ENCODE data around the gene HDGFL3.
A peak's percentile ranks its signal among the peaks of the same experiment; 100 is the strongest.
"Not testable (repeated sequence)": the region's sequence is repeated elsewhere in the genome, so short reads cannot be mapped to it uniquely, and the experiment has no call there.

HDGFL3 gene

GRCh38 chr15:83090465-83090864, 117.2 kb downstream of the HDGFL3 start:
- Histone ChIP-seq H3K4me3 (ENCODE audit: low read depth, low read length) (no peak overlapping the region), H3K36me3 (no peaks in the 10 kb centered on the region), H3K27me3 (peaks cover 4% of the 10 kb centered on the region), H3K9me3 (no peaks in the 10 kb centered on the region), H3K4me1 (no peaks in the 10 kb centered on the region)
- no peak for DNase-seq
- no peak for TF ChIP-seq CTCF (IDR thresholded peaks at IDR 0.05; ENCODE audit: low read depth, low read length)

GRCh38 chr15:83088876-83089275, 118.7 kb downstream of the HDGFL3 start:
- Histone ChIP-seq H3K9me3 (no peaks in the 10 kb centered on the region), H3K4me3 (ENCODE audit: low read depth, low read length) (no peak overlapping the region), H3K27me3 (peaks cover 4% of the 10 kb centered on the region), H3K4me1 (no peaks in the 10 kb centered on the region), H3K36me3 (no peaks in the 10 kb centered on the region)
- TF ChIP-seq CTCF (IDR thresholded peaks at IDR 0.05; ENCODE audit: low read depth, low read length) = no peak
- DNase-seq = no peak

- Histone ChIP-seq H3K4me1 (no peaks in the 10 kb centered on the region), H3K9me3 (no peaks in the 10 kb centered on the region), H3K4me3 (ENCODE audit: low read depth, low read length) (no peak overlapping the region), H3K36me3 (no peaks in the 10 kb centered on the region), H3K27me3 (peaks cover 4% of the 10 kb centered on the region)
- DNase-seq = no peak
- TF ChIP-seq CTCF (IDR thresholded peaks at IDR 0.05; ENCODE audit: low read depth, low read length) = no peak
These were observed 120.0 kb downstream of the HDGFL3 start for GRCh38 chr15:83087576-83087975.

- not testable (repeated sequence) for H3K4me3 ChIP-seq (ENCODE audit: low read depth, low read length); DNase-seq; H3K27me3 ChIP-seq; H3K36me3 ChIP-seq; H3K9me3 ChIP-seq; H3K4me1 ChIP-seq
These were observed 121.6 kb downstream of the HDGFL3 start for GRCh38 chr15:83085864-83086552.

- H3K36me3 ChIP-seq; DNase-seq; H3K4me1 ChIP-seq; H3K27me3 ChIP-seq; H3K4me3 ChIP-seq (ENCODE audit: low read depth, low read length); H3K9me3 ChIP-seq: not testable (repeated sequence)
- TF ChIP-seq CTCF (IDR thresholded peaks at IDR 0.05; ENCODE audit: low read depth, low read length) = 0 out of 2 replicates have a peak, but pooled peaks have one; percentile 10
These were observed 122.2 kb downstream of the HDGFL3 start for GRCh38 chr15:83085461-83085860.

GRCh38 chr15:83082730-83083386, 124.8 kb downstream of the HDGFL3 start:
- DNase-seq = no peak
- Histone ChIP-seq H3K27me3 (peaks cover 29% of the 10 kb centered on the region), H3K36me3 (no peaks in the 10 kb centered on the region), H3K4me1 (no peaks in the 10 kb centered on the region), H3K4me3 (ENCODE audit: low read depth, low read length) (no peak overlapping the region), H3K9me3 (no peaks in the 10 kb centered on the region)
- TF ChIP-seq CTCF (IDR thresholded peaks at IDR 0.05; ENCODE audit: low read depth, low read length) = no peak

Data from BE2C (cell line).